GM10266 (cell line): ENCODE measurements around the gene WHAMM.

ENCODE experiments used
- DNase-seq: peaks from one replicate; pipeline ENCODE4 v3.0.0; 2012; ENCODE audit errors: extremely low spot score
- CTCF ChIP-seq: IDR thresholded peaks from 2 replicates; pipeline ENCODE4 v1.5.1; 2012; ENCODE audit warnings: mild to moderate bottlenecking, low read depth; ENCODE audit not compliant: control insufficient read depth, insufficient read depth; ENCODE audit errors: missing control alignments

WHAMM gene

GRCh38 chr15:82803793-82804574 lies 5.4 kb upstream of the WHAMM start:
- DNase-seq, result no peak
- no peak for TF ChIP-seq CTCF

GRCh38 chr15:82804575-82804949 lies 4.9 kb upstream of the WHAMM start:
- TF ChIP-seq CTCF, result no peak

DNA sequence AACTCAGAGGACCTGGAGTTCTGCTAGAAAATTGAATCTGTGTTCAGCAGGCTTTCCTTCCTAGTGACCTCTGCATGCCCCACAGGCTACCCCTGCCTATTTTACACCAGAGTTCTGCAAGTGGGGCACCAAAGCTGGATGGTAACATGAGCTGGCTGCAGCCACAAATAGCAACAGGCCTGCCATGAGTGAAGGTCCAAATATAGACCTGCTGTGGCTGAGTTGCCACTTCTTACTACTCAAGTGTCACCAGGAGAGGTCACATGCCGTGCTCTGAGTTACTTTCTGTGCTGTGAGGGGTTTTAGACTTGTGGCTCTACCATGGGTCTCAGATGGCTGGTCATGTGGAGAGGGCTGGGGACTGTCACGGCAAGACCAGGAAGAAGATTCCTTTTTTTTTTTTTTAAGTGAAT lies 3.4 kb upstream of the WHAMM start, which contains the start of gene FSD2:
FSD2 (minus strand) TSS at position 76 of the 413 bp plus-strand sequence. CDS start 18,679 bp downstream, outside the sequence.
- peak; percentile 15 for TF ChIP-seq CTCF
- DNase-seq, result peak; percentile 62

More at GRCh38 chr15:82804575-82804949, 4.9 kb upstream of the WHAMM start:
- DNase-seq, result no peak

DNA sequence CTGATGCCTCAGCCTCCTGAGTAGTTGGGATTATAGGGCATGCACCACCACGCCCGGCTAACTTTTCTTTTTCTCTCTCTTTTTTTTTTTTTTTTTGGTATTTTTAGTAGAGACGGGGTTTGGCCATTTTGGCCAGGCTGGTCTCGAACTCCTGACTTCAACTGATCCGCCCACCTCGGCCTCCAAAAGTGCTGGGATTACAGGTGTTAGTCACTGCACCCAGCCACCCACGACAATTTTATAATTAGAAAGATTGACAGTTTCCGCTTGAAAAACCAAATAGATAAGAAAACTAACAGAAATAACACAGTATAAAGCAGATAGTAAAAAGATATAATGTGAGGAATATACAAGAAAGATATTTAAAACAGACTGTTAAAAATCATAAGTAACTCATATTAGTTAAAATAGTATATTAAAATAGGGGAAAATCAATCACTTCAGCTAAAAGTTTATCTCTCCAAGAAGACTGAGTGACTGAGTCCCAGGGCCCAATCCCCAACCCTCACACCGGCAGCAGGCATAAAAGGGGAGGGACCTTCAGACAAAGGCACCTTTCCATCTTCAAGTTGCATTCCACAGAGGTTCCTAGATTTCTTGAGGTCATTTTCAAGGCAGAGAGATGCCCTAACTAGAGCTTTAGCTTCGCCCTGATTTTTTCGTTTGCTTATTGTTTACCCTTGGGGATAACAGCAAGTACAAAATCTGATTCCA lies 1.4 kb upstream of the WHAMM start:
- no peak for DNase-seq
- TF ChIP-seq CTCF, result no peak

DNA sequence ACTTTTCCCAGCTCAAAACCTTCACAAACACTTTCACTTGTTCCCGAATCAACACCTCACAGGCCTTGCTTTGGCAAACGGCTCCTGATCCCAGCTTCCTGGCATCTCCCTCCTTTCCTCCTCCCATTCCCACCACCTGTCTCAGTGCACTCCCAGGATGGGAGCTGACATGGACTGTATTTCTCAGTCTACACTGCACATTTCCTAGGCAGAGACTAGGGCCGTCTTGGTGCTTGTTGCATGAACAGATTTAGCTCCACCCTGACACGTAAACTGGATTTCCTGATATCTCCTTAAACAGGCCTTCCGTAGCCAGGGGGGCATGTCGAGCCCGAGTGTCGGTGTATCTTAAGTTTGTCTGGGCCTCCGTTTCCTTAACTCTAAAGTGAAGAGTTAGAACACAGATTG lies 790 bp upstream of the WHAMM start:
- no peak for TF ChIP-seq CTCF
- no peak for DNase-seq

DNA sequence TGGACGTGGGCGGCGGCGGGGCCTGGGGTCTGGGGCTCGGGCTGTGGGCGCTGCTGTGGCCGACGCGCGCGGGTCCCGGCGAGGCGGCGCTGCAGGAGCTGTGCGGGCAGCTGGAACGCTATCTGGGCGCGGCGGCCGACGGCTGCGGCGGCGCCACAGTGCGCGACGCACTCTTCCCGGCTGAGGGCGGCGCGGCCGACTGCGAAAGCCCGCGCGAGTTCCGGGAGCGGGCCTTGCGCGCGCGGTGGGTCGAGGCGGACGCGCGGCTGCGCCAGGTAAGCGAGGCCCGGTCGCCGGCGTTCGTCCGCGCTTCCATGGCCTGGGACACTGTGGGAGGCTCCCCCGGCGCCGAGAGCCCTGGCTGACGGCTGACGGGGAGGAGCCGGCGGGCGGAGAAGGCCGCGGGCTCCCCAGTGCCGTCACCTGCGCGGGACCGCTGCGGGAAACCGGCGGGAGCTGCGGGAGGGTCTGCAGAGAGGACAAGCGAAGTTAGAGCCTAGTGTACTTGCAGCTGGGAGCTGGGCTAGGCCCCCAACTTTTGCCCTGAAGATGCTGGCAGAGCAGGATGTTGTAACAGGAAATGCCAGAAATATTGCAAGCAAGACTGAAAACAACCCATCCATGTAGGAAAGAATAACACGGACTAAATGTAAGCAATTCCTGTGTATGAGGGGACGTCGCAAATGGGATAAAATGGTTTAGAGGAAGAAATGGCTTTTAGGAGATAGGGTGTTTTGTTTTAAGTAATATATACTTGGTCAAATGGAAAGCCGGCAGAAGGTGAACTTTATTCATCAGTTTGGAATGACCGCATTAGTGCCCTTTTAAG lies 847 bp downstream of the WHAMM start:
- no peak for DNase-seq
- TF ChIP-seq CTCF, result no peak
